ENCODE data around the gene SRP14.

- TF ChIP-seq CTCF (IDR thresholded peaks at IDR 0.05) (no peak), POLR2A (IDR thresholded peaks at IDR 0.05) (no peak), POLR2AphosphoS5 (IDR thresholded peaks at IDR 0.05) (no peak)
Measured at GRCh38 chr15:40016224-40016865, 22.6 kb downstream of the SRP14 start.
